CD8-positive, alpha-beta memory T cell (primary cell): ENCODE results near the gene CREB3. TPM values are rescaled to one million over a fixed set of nuclear protein-coding genes. Genes with fewer than 3 reads are reported as not detected.

Experiments
- CTCF ChIA-PET: fragments of 350-600 bp; sonication (Branson Sonifier 250); formaldehyde crosslinking; loops from one replicate; lab custom pipeline; 2021; ENCODE audit warnings: antibody characterized with exemption; lab: Charles Lee
- POLR2A ChIA-PET: fragments of 350-600 bp; sonication (Branson Sonifier 250); formaldehyde crosslinking; loops from one replicate; lab custom pipeline; 2021; ENCODE audit warnings: antibody characterized with exemption; lab: Charles Lee
- DNase-seq, 5 donors: peaks; one replicate each; pipeline versions ENCODE4 v3.0.0 to v3.0.0-alpha.2; 2020 to 2022; ENCODE audit warnings: mixed read lengths in 1 of 5
- H3K27ac ChIP-seq: one replicate; pipeline ENCODE4 v1.7.0; 2013; ENCODE audit warnings: low read depth, mild to moderate bottlenecking, low read length, moderate library complexity
- H3K27me3 ChIP-seq: 2 replicates; pipeline ENCODE4 v1.7.0; 2013; ENCODE audit warnings: low read length, mild to moderate bottlenecking; ENCODE audit not compliant: insufficient read depth, poor library complexity, severe bottlenecking
- H3K36me3 ChIP-seq: 2 replicates; pipeline ENCODE4 v1.7.0; 2013; ENCODE audit warnings: mild to moderate bottlenecking, low read length, moderate library complexity; ENCODE audit not compliant: insufficient read depth
- H3K4me1 ChIP-seq: 2 replicates; pipeline ENCODE4 v1.7.0; 2013; ENCODE audit warnings: mild to moderate bottlenecking, low read length, moderate library complexity; ENCODE audit not compliant: insufficient read depth
- H3K4me3 ChIP-seq: 2 replicates; pipeline ENCODE4 v1.7.0; 2013; ENCODE audit warnings: mild to moderate bottlenecking, low read length
- H3K9me3 ChIP-seq: 2 replicates; pipeline ENCODE4 v1.7.0; 2013; ENCODE audit warnings: mild to moderate bottlenecking, low read length
- H3K27ac Mint-ChIP-seq, 8 donors: one replicate each; pipeline ENCODE4 v1.8.0; 2020 to 2021; ENCODE audit warnings: mixed read lengths in 8 of 8, mild to moderate bottlenecking in 6 of 8, inconsistent platforms in 3 of 8, moderate library complexity in 3 of 8
- H3K27me3 Mint-ChIP-seq, 2 donors: one replicate each; pipeline ENCODE4 v1.8.0; 2020 to 2021; ENCODE audit warnings: mixed read lengths in 2 of 2, mild to moderate bottlenecking in 1 of 2, moderate library complexity in 1 of 2
- H3K36me3 Mint-ChIP-seq, 3 donors: one replicate each; pipeline ENCODE4 v1.8.0; 2020 to 2021; ENCODE audit warnings: mixed read lengths in 3 of 3, inconsistent platforms in 1 of 3, mild to moderate bottlenecking in 1 of 3
- H3K4me1 Mint-ChIP-seq, 3 donors: one replicate each; pipeline ENCODE4 v1.8.0; 2020 to 2021; ENCODE audit warnings: mixed read lengths in 3 of 3, inconsistent platforms in 1 of 3, mild to moderate bottlenecking in 1 of 3
- H3K4me3 Mint-ChIP-seq, 7 donors: one replicate each; pipeline ENCODE4 v1.8.0; 2020 to 2021; ENCODE audit warnings: mixed read lengths in 7 of 7, mild to moderate bottlenecking in 6 of 7, moderate library complexity in 4 of 7, inconsistent platforms in 2 of 7
- H3K9me3 Mint-ChIP-seq, 5 donors: one replicate each; pipeline ENCODE4 v1.8.0; 2020 to 2022; ENCODE audit warnings: mixed read lengths in 5 of 5, mild to moderate bottlenecking in 3 of 5, moderate library complexity in 2 of 5, inconsistent platforms in 1 of 5
- polyA plus RNA-seq: library from polyadenylated mRNA; unstranded; fragments of 300-500 nt; fragmentation: Illumina TruSeq; gene quantifications from one replicate; pipeline ENCODE4 v1.2.3, GENCODE V29; 2021
- total RNA-seq, 2 experiments: library from RNA; stranded (reverse); gene quantifications; one replicate each; pipeline ENCODE4 v1.2.3, GENCODE V29; 2021

Gene CREB3
- total and polyA plus RNA-seq, 3 experiments from 2014 or later, result 38.0 to 53.6 (median 38.6) TPM

GRCh38 chr9:35778496-35778895, 46.0 kb downstream of the CREB3 start:
- Mint-ChIP-seq H3K27me3 (no peaks in the 10 kb centered on the region), H3K4me3 (no peak overlapping the region), H3K27ac (peak overlapping the region in 1 of 8 donors; percentile 14), H3K36me3 (peaks cover 4 to 21% (median 11%) of the 10 kb centered on the region in 3 donors), H3K9me3 (peaks cover 0 to 2% (median 0%) of the 10 kb centered on the region in 5 donors), H3K4me1 (peaks cover 0 to 7% (median 2%) of the 10 kb centered on the region in 3 donors)
- ChIA-PET POLR2A (no interaction called here), CTCF (interaction anchor here (0.7 to 0.8 kb wide), 2 partner anchors 10 to 12 kb away, joined by 3 read pairs; no protein-coding TSS in a partner anchor)
- Histone ChIP-seq H3K27me3 (no peaks in the 10 kb centered on the region), H3K36me3 (no peaks in the 10 kb centered on the region), H3K4me3 (no peak overlapping the region), H3K9me3 (no peaks in the 10 kb centered on the region), H3K27ac (no peak overlapping the region), H3K4me1 (no peaks in the 10 kb centered on the region)
- no peak for DNase-seq

DNA sequence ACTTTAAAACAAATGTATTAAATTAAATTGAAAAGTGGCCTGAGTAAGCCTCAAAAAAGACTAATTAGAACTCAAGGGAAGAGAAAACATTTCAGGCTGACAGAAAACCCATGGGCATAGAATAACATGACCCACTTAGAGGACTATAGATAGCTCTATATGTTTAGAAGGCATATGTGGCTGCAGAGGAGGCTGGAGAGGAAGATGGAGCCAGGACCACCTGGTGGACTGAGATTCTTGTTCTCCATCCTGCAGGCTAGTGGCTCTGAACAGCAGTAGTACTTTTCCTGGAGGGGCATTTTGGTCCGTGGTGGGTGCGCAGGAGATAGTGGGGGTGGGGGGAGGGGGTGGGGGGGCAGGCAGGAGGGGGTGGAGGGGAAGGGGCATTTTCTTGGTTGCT, 48.6 kb downstream of the CREB3 start:
- H3K9me3 ChIP-seq, result no peaks in the 10 kb centered on the region
- peaks cover 7% of the 10 kb centered on the region for H3K36me3 ChIP-seq
- H3K4me1 ChIP-seq, result no peaks in the 10 kb centered on the region
- DNase-seq, result no peak
- ChIA-PET CTCF (interaction anchor here (2.6 kb wide), 1 partner anchor 9 kb away, joined by 14 read pairs; no protein-coding TSS in a partner anchor), POLR2A (no interaction called here)
- Mint-ChIP-seq H3K4me3 (no peak overlapping the region), H3K36me3 (peaks cover 11 to 35% (median 14%) of the 10 kb centered on the region in 3 donors), H3K27ac (peak overlapping the region in 2 of 8 donors; percentile 54 to 58), H3K9me3 (peaks cover 0 to 2% (median 0%) of the 10 kb centered on the region in 5 donors), H3K4me1 (peaks cover 0 to 7% (median 2%) of the 10 kb centered on the region in 3 donors), H3K27me3 (no peaks in the 10 kb centered on the region)
- H3K27me3 ChIP-seq, result no peaks in the 10 kb centered on the region
- H3K4me3 ChIP-seq, result no peak overlapping the region
- no peak overlapping the region for H3K27ac ChIP-seq

DNA sequence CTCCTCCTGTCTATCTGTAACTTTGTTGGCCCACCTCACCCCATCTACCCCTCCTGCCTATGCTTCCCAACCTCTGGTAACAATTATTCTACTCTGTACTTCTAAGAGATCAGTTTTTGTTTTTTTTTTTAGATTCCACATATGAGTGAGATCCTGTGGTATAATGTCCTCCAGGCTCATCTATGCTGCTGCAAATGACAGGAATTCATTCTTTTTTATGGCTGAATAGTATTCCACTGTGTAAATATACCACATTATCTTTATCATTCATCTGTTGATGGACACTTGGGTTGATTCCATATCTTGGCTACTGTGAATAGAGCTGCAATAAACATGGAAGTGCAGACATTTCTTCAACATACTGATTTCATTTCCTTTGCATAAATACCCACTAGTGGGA, 51.0 kb downstream of the CREB3 start:
- CTCF ChIA-PET, result no interaction called here
- Mint-ChIP-seq H3K27ac (peak overlapping the region in 1 of 8 donors; percentile 32), H3K9me3 (peaks cover 0 to 2% (median 0%) of the 10 kb centered on the region in 5 donors), H3K4me1 (peaks cover 0 to 3% (median 1%) of the 10 kb centered on the region in 3 donors), H3K36me3 (peaks cover 11 to 42% (median 17%) of the 10 kb centered on the region in 3 donors), H3K4me3 (no peak overlapping the region), H3K27me3 (no peaks in the 10 kb centered on the region)
- POLR2A ChIA-PET, result no interaction called here
- no peak overlapping the region for H3K4me3 ChIP-seq
- H3K4me1 ChIP-seq, result no peaks in the 10 kb centered on the region
- H3K36me3 ChIP-seq, result peaks cover 12% of the 10 kb centered on the region
- H3K9me3 ChIP-seq, result no peaks in the 10 kb centered on the region
- no peaks in the 10 kb centered on the region for H3K27me3 ChIP-seq
- no peak for DNase-seq
- H3K27ac ChIP-seq, result no peak overlapping the region

Other genes with a start within 250 kb of the CREB3 start
- 1 to 10 TPM; 1.1 TPM for gene RUSC2, start 242.6 kb upstream of the CREB3 start, total RNA-seq
- gene RUSC2, start 242.6 kb upstream of the CREB3 start, polyA plus RNA-seq, result not detected
- gene TESK1, start 127.4 kb upstream of the CREB3 start, total RNA-seq, result 10 to 100 TPM; 44.2 to 46.8 TPM
- 15.9 TPM for gene TESK1, start 127.4 kb upstream of the CREB3 start, polyA plus RNA-seq
- gene CD72, start 114.3 kb upstream of the CREB3 start, total RNA-seq, result 1 to 10 TPM; 6.4 to 6.5 TPM
- 5.1 TPM for gene CD72, start 114.3 kb upstream of the CREB3 start, polyA plus RNA-seq
- gene SIT1, start 81.7 kb upstream of the CREB3 start, total RNA-seq, result 10 to 100 TPM; 43.1 TPM
- gene SIT1, start 81.7 kb upstream of the CREB3 start, polyA plus RNA-seq, result 196 TPM
- gene RMRP, start 74.6 kb upstream of the CREB3 start, total RNA-seq, result over 10,000 TPM in 1 of 2 experiments, 1,000 to 10,000 TPM in 1; 7,718 to 11,549 TPM
- not detected for gene RMRP, start 74.6 kb upstream of the CREB3 start, polyA plus RNA-seq
- gene CCDC107, start 74.4 kb upstream of the CREB3 start, total RNA-seq, result 10 to 100 TPM; 18.5 to 20.0 TPM
- gene CCDC107, start 74.4 kb upstream of the CREB3 start, polyA plus RNA-seq, result 105 TPM
- 10 to 100 TPM in 1 of 2 experiments, 1 to 10 TPM in 1; 7.7 to 10.7 TPM for gene ARHGEF39, start 67.5 kb upstream of the CREB3 start, total RNA-seq
- 1.2 TPM for gene ARHGEF39, start 67.5 kb upstream of the CREB3 start, polyA plus RNA-seq
- under 1 TPM in 1 of 2 experiments, not detected in 1; 0.75 TPM for gene CA9, start 58.7 kb upstream of the CREB3 start, total RNA-seq
- gene CA9, start 58.7 kb upstream of the CREB3 start, polyA plus RNA-seq, result not detected
- 1 to 10 TPM; 6.6 to 7.3 TPM for gene TPM2, start 42.7 kb upstream of the CREB3 start, total RNA-seq
- gene TPM2, start 42.7 kb upstream of the CREB3 start, polyA plus RNA-seq, result 0.22 TPM
- 100 to 1,000 TPM; 248 to 249 TPM for gene TLN1, start 471 bp upstream of the CREB3 start, total RNA-seq
- 161 TPM for gene TLN1, start 471 bp upstream of the CREB3 start, polyA plus RNA-seq
- gene GBA2, start 16.6 kb downstream of the CREB3 start, total RNA-seq, result 10 to 100 TPM; 41.8 to 42.0 TPM
- gene GBA2, start 16.6 kb downstream of the CREB3 start, polyA plus RNA-seq, result 30.7 TPM
- gene RGP1, start 16.6 kb downstream of the CREB3 start, total RNA-seq, result 10 to 100 TPM; 19.9 to 21.9 TPM
- gene RGP1, start 16.6 kb downstream of the CREB3 start, polyA plus RNA-seq, result 10.6 TPM
- gene MSMP, start 21.6 kb downstream of the CREB3 start, total RNA-seq, result under 1 TPM; 0.51 to 0.63 TPM
- gene MSMP, start 21.6 kb downstream of the CREB3 start, polyA plus RNA-seq, result not detected
- 1 to 10 TPM; 5.2 to 8.6 TPM for gene NPR2, start 58.9 kb downstream of the CREB3 start, total RNA-seq
- gene NPR2, start 58.9 kb downstream of the CREB3 start, polyA plus RNA-seq, result 0.26 TPM
- 1 to 10 TPM in 1 of 2 experiments, under 1 TPM in 1; 0.98 to 1.8 TPM for gene SPAG8, start 79.6 kb downstream of the CREB3 start, total RNA-seq
- gene SPAG8, start 79.6 kb downstream of the CREB3 start, polyA plus RNA-seq, result 0.79 TPM
- 10 to 100 TPM; 65.1 to 71.7 TPM for gene HINT2, start 82.4 kb downstream of the CREB3 start, total RNA-seq
- gene HINT2, start 82.4 kb downstream of the CREB3 start, polyA plus RNA-seq, result 69.4 TPM
- not detected for gene FAM221B, start 96.1 kb downstream of the CREB3 start, total RNA-seq
- gene FAM221B, start 96.1 kb downstream of the CREB3 start, polyA plus RNA-seq, result not detected
- gene TMEM8B, start 96.6 kb downstream of the CREB3 start, total RNA-seq, result 1 to 10 TPM; 2.1 to 3.0 TPM
- gene TMEM8B, start 96.6 kb downstream of the CREB3 start, polyA plus RNA-seq, result 3.0 TPM
- gene OR13J1, start 137.7 kb downstream of the CREB3 start, total RNA-seq, result not detected
- gene OR13J1, start 137.7 kb downstream of the CREB3 start, polyA plus RNA-seq, result not detected
- gene HRCT1, start 173.5 kb downstream of the CREB3 start, total RNA-seq, result not detected
- gene HRCT1, start 173.5 kb downstream of the CREB3 start, polyA plus RNA-seq, result not detected
- gene SPAAR, start 176.8 kb downstream of the CREB3 start, total RNA-seq, result not detected
- not detected for gene SPAAR, start 176.8 kb downstream of the CREB3 start, polyA plus RNA-seq
- not detected for gene OR2S2, start 225.5 kb downstream of the CREB3 start, total RNA-seq
- gene OR2S2, start 225.5 kb downstream of the CREB3 start, polyA plus RNA-seq, result not detected